Esophagus muscularis mucosa (tissue), 4 donors: ENCODE measurements around the gene PRPH.

Experiments used
- CTCF ChIP-seq, 3 experiments: fragments of 200-600 bp in 2 of 3; fragments of 450-650 bp in 1 of 3; sonication (generic) in 2 of 3; IDR thresholded peaks; one replicate each; pipeline ENCODE4 v1.5.1; 2017 to 2019; ENCODE audit warnings: antibody characterized with exemption in 3 of 3, mild to moderate bottlenecking in 2 of 3, moderate library complexity in 1 of 3
- EP300 ChIP-seq: sonication (generic); formaldehyde crosslinking; IDR thresholded peaks from one replicate; pipeline ENCODE4 v1.6.1; 2017; ENCODE audit warnings: antibody characterized with exemption
- POLR2A ChIP-seq: fragments of 450-650 bp; IDR thresholded peaks from one replicate; pipeline ENCODE4 v1.6.1; 2017; ENCODE audit warnings: antibody characterized with exemption, moderate library complexity, mild to moderate bottlenecking, low read depth

GRCh38 chr12:49305762-49306510 is 11.0 kb downstream of the PRPH start:
- TF ChIP-seq POLR2A (no peak), CTCF (IDR thresholded peaks at IDR 0.05) (no peak), EP300 (no peak)
